ENCODE data around the gene ZNF544.

The ZNF544 gene
- 1.6 to 29.7 (median 14.0) reads per million in 18 experiments for total RNA-seq

- peak; percentile 48 to 73 for DNase-seq
Measured at GRCh38 chr19:58228585-58229254, at the start of gene ZNF544. Gene ZNF544 (plus strand): TSS chr19:58228914. CDS start chr19:58244024, 15,110 bp downstream.

- peak; percentile 32 to 60 for DNase-seq
Measured at GRCh38 chr19:58181902-58182576, 46.7 kb upstream of the ZNF544 start.

- DNase-seq, result peak; percentile 94 to 97
Measured at GRCh38 chr19:58182577-58182988, 46.1 kb upstream of the ZNF544 start.

- peak; percentile 88 to 95 for DNase-seq
Measured at GRCh38 chr19:58182989-58183816, 45.5 kb upstream of the ZNF544 start, which contains the start of gene ZNF274. Gene ZNF274 (plus strand): TSS chr19:58183061. CDS start chr19:58183966, 905 bp downstream.

GRCh38 chr19:58183817-58184215 is 44.9 kb upstream of the ZNF544 start:
- DNase-seq, result no peak

- peak; percentile 21 to 35 for DNase-seq
Measured at GRCh38 chr19:58196901-58197616, 31.7 kb upstream of the ZNF544 start.

GRCh38 chr19:58203814-58204475 is 24.8 kb upstream of the ZNF544 start:
- no peak for DNase-seq

- no peak for DNase-seq
Measured at GRCh38 chr19:58204566-58204965, 24.1 kb upstream of the ZNF544 start.

GRCh38 chr19:58209577-58209976 is 19.1 kb upstream of the ZNF544 start:
- DNase-seq, result no peak

GRCh38 chr19:58212336-58213074 is 16.2 kb upstream of the ZNF544 start:
- no peak for DNase-seq

- DNase-seq, result no peak
Measured at GRCh38 chr19:58213075-58213369, 15.7 kb upstream of the ZNF544 start.

- no peak for DNase-seq
Measured at GRCh38 chr19:58217069-58217481, 11.6 kb upstream of the ZNF544 start.

GRCh38 chr19:58217607-58218391 is 10.9 kb upstream of the ZNF544 start:
- no peak for DNase-seq

- DNase-seq, result peak; percentile 4 to 35
Measured at GRCh38 chr19:58218899-58219298, 9.8 kb upstream of the ZNF544 start.

GRCh38 chr19:58227964-58228584 is 640 bp upstream of the ZNF544 start:
- no peak for DNase-seq

- no peak for DNase-seq
Measured at GRCh38 chr19:58229255-58229639, 533 bp downstream of the ZNF544 start.

- DNase-seq, result no peak
Measured at GRCh38 chr19:58237324-58237723, 8.6 kb downstream of the ZNF544 start.

- DNase-seq, result no peak
Measured at GRCh38 chr19:58243351-58243750, 14.6 kb downstream of the ZNF544 start.

GRCh38 chr19:58248886-58249285 is 20.2 kb downstream of the ZNF544 start:
- DNase-seq, result no peak

GRCh38 chr19:58252102-58252685 is 23.5 kb downstream of the ZNF544 start:
- no peak for DNase-seq

All from inflammatory macrophage (primary cell).